ENCODE measurements around the gene TENM3. TPM values are rescaled to one million over a fixed set of nuclear protein-coding genes. Genes with fewer than 3 reads are reported as not detected.

Gene TENM3
- total and polyA plus RNA-seq, 10 of the 15 experiments (the other 5 are each of a cell fraction or from before 2014, with no cell fraction given) = 0.01 to 1.7 (median 0.08) TPM; not detected in 2

GRCh38 chr4:182684796-182685195 is 441.6 kb downstream of the TENM3 start:
- ChIA-PET SMC1A (ENCODE audit: uncharacterized antibody, unreplicated experiment) (no interaction called here), POLR2A (no interaction called here), CTCF (interaction anchor here (0.6 to 0.7 kb wide), 2 partner anchors 64 to 214 kb away, joined by 3 to 5 read pairs; no protein-coding TSS in a partner anchor), RAD21 (ENCODE audit: unreplicated experiment) (no interaction called here)
- BruUV-seq (replicated peaks) = no TSS peak
- no peak overlapping the region for H3K4me2 ChIP-seq (ENCODE audit: control insufficient read depth, insufficient read depth)
- in situ Hi-C loops (cut with MboI) = no loop called here
- H3K9ac ChIP-seq (ENCODE audit: control insufficient read depth, insufficient read depth, low read length) = no peak overlapping the region
- FAIRE-seq (no peak), DNase-seq (ENCODE audit: low read depth, low spot score) (no peak), ATAC-seq (no peak)
- no peak overlapping the region for H3K4me3 ChIP-seq
- H3K27ac ChIP-seq (ENCODE audit: control insufficient read depth, insufficient read depth) = no peak overlapping the region
- no peaks in the 10 kb centered on the region for H4K20me1 ChIP-seq (ENCODE audit: control insufficient read depth, insufficient read depth)
- H2AFZ ChIP-seq (ENCODE audit: control insufficient read depth, low read depth, low read length) = no peak overlapping the region
- no peak for TF ChIP-seq RCOR1 (conservative IDR thresholded peaks at IDR 0.05; ENCODE audit: low read depth, low read length)
- no peaks in the 10 kb centered on the region for H3K27me3 ChIP-seq (replicated peaks in 1 of 2; ENCODE audit: control insufficient read depth in 2 of 2, insufficient read depth in 2 of 2, low read length in 1 of 2)
- intact Hi-C loops (cut with micrococcal nuclease; ENCODE audit: unreplicated experiment) = no loop called here
- H3K9me3 ChIP-seq (replicated peaks; ENCODE audit: control insufficient read depth, insufficient read depth, low read length) = no peaks in the 10 kb centered on the region
- H3K4me1 ChIP-seq (ENCODE audit: control insufficient read depth, insufficient read depth, low read length) = no peaks in the 10 kb centered on the region
- H3K79me2 ChIP-seq (ENCODE audit: control insufficient read depth, insufficient read depth, low read length) = no peaks in the 10 kb centered on the region
- no peaks in the 10 kb centered on the region for H3K36me3 ChIP-seq (ENCODE audit: control insufficient read depth in 2 of 2, insufficient read depth in 2 of 2, low read length in 1 of 2)

DNA sequence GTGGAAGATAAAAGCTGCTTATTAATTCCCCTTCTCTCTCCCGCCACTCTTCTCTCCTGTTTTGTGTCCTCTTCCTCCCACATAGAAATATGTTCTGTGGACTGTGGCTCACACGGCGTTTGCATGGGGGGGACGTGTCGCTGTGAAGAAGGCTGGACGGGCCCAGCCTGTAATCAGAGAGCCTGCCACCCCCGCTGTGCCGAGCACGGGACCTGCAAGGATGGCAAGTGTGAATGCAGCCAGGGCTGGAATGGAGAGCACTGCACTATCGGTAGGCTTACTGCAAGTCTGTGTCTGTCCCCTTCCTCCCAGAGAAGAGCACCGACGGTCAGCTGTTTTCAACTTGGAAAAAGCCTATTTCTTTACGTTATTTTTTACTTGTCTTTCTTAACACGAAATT is 444.9 kb downstream of the TENM3 start:
- no peak overlapping the region for H3K27ac ChIP-seq (ENCODE audit: control insufficient read depth, insufficient read depth)
- ChIA-PET SMC1A (ENCODE audit: uncharacterized antibody, unreplicated experiment) (interaction anchor here (0.9 kb wide), 1 partner anchor 57 kb away, joined by 3 read pairs; no protein-coding TSS in a partner anchor), CTCF (interaction anchor here (1.2 kb wide), 1 partner anchor 11 kb away, joined by 6 read pairs; no protein-coding TSS in a partner anchor), POLR2A (no interaction called here), RAD21 (ENCODE audit: unreplicated experiment) (no interaction called here)
- TF ChIP-seq PML (IDR thresholded peaks at IDR 0.05; ENCODE audit: low read length) = no peak
- TF ChIP-seq BCL3 (IDR thresholded peaks at IDR 0.05; ENCODE audit: borderline replicate concordance, insufficient read depth, low read depth, low read length, poor library complexity, severe bottlenecking) = no peak
- TF ChIP-seq POLR2AphosphoS5 (IDR thresholded peaks at IDR 0.05; ENCODE audit: low read length) = no peak
- TF ChIP-seq KDM1A (IDR thresholded peaks at IDR 0.05; ENCODE audit: borderline replicate concordance) = no peak
- no peak for TF ChIP-seq EGR1 (IDR thresholded peaks at IDR 0.05; ENCODE audit: borderline replicate concordance in 1 of 2, low read depth in 2 of 2, low read length in 2 of 2)
- no peak overlapping the region for H2AFZ ChIP-seq (ENCODE audit: control insufficient read depth, low read depth, low read length)
- H3K9me3 ChIP-seq (replicated peaks; ENCODE audit: control insufficient read depth, insufficient read depth, low read length) = no peaks in the 10 kb centered on the region
- BruUV-seq (replicated peaks) = no TSS peak
- no peaks in the 10 kb centered on the region for H3K36me3 ChIP-seq (ENCODE audit: control insufficient read depth in 2 of 2, insufficient read depth in 2 of 2, low read length in 1 of 2)
- intact Hi-C loops (cut with micrococcal nuclease; ENCODE audit: unreplicated experiment) (no loop called here), in situ Hi-C loops (cut with MboI) (no loop called here)
- H3K4me2 ChIP-seq (ENCODE audit: control insufficient read depth, insufficient read depth) = no peak overlapping the region
- H3K4me1 ChIP-seq (ENCODE audit: control insufficient read depth, insufficient read depth, low read length) = no peaks in the 10 kb centered on the region
- H3K79me2 ChIP-seq (ENCODE audit: control insufficient read depth, insufficient read depth, low read length) = no peaks in the 10 kb centered on the region
- no peak overlapping the region for H3K9ac ChIP-seq (ENCODE audit: control insufficient read depth, insufficient read depth, low read length)
- ATAC-seq (no peak), DNase-seq (ENCODE audit: low read depth, low spot score) (no peak), FAIRE-seq (no peak)
- 37% methylated on average over 14 of the region's 14 CpGs for WGBS (ENCODE audit: insufficient coverage, insufficient replicate concordance, low lambda C conversion rate, missing lambda C conversion rate)
- no peak overlapping the region for H3K4me3 ChIP-seq
- no peaks in the 10 kb centered on the region for H4K20me1 ChIP-seq (ENCODE audit: control insufficient read depth, insufficient read depth)
- no peaks in the 10 kb centered on the region for H3K27me3 ChIP-seq (replicated peaks in 1 of 2; ENCODE audit: control insufficient read depth in 2 of 2, insufficient read depth in 2 of 2, low read length in 1 of 2)

Data from GM12878 (cell line).